Astrocyte (in vitro differentiated cells and primary cell): Measurements from ENCODE around the gene TTC33. TPM values are rescaled to one million over a fixed set of nuclear protein-coding genes. Genes with fewer than 3 reads are reported as not detected.

Source experiments
- DNase-seq: peaks from one replicate; pipeline ENCODE4 v3.0.0-alpha.2; 2010; ENCODE audit warnings: low read depth
- FAIRE-seq: peaks from 2 replicates; lab custom pipeline; 2011; peaks lifted over from hg19 to GRCh38; lab: Jason Lieb, UNC
- H2AFZ ChIP-seq: 2 replicates; pipeline ENCODE4 v1.6.0; 2012; ENCODE audit warnings: low read depth, low read length, inconsistent platforms
- H3K27ac ChIP-seq: 2 replicates; pipeline ENCODE4 v1.5.1; 2011; ENCODE audit warnings: low read depth, low read length, inconsistent platforms
- H3K27me3 ChIP-seq: 2 replicates; pipeline ENCODE4 v1.6.0; 2011; ENCODE audit warnings: low read length, inconsistent platforms; ENCODE audit not compliant: insufficient read depth
- H3K36me3 ChIP-seq: 2 replicates; pipeline ENCODE4 v1.5.1; 2011; ENCODE audit warnings: low read length, inconsistent platforms; ENCODE audit not compliant: insufficient read depth
- H3K4me1 ChIP-seq: 2 replicates; pipeline ENCODE4 v1.5.1; 2011; ENCODE audit warnings: low read length, inconsistent platforms; ENCODE audit not compliant: insufficient read depth
- H3K4me2 ChIP-seq: 2 replicates; pipeline ENCODE4 v1.6.0; 2012; ENCODE audit warnings: low read length, inconsistent platforms
- H3K4me3 ChIP-seq: 2 replicates; pipeline ENCODE4 v1.5.1; 2011; ENCODE audit warnings: low read depth, mild to moderate bottlenecking, low read length, inconsistent platforms; ENCODE audit not compliant: insufficient read depth
- H3K79me2 ChIP-seq: 2 replicates; pipeline ENCODE4 v1.6.0; 2012; ENCODE audit warnings: mild to moderate bottlenecking, low read length, inconsistent platforms; ENCODE audit not compliant: insufficient read depth
- H3K9ac ChIP-seq: 2 replicates; pipeline ENCODE4 v1.6.0; 2012; ENCODE audit warnings: mild to moderate bottlenecking, low read length, inconsistent platforms
- H3K9me3 ChIP-seq: 2 replicates; pipeline ENCODE4 v1.5.1; 2012; ENCODE audit warnings: low read depth, mild to moderate bottlenecking, low read length, inconsistent platforms; ENCODE audit not compliant: insufficient read depth
- H4K20me1 ChIP-seq: 2 replicates; pipeline ENCODE4 v1.6.0; 2012; ENCODE audit warnings: low read length, inconsistent platforms; ENCODE audit not compliant: insufficient read depth
- H3K27ac Mint-ChIP-seq: one replicate; pipeline ENCODE4 v1.8.0; 2021; ENCODE audit warnings: mild to moderate bottlenecking, mixed read lengths; ENCODE audit not compliant: unreplicated experiment
- H3K27me3 Mint-ChIP-seq: one replicate; pipeline ENCODE4 v1.8.0; 2021; ENCODE audit warnings: low read depth, mixed read lengths; ENCODE audit not compliant: unreplicated experiment
- H3K36me3 Mint-ChIP-seq: one replicate; pipeline ENCODE4 v1.8.0; 2021; ENCODE audit warnings: low read depth, mixed read lengths; ENCODE audit not compliant: unreplicated experiment
- H3K4me1 Mint-ChIP-seq: one replicate; pipeline ENCODE4 v1.8.0; 2021; ENCODE audit warnings: low read depth, mixed read lengths; ENCODE audit not compliant: unreplicated experiment
- H3K4me3 Mint-ChIP-seq: one replicate; pipeline ENCODE4 v1.8.0; 2021; ENCODE audit warnings: mild to moderate bottlenecking, moderate library complexity, mixed read lengths; ENCODE audit not compliant: unreplicated experiment
- H3K9me3 Mint-ChIP-seq: one replicate; pipeline ENCODE4 v1.8.0; 2021; ENCODE audit warnings: mild to moderate bottlenecking, mixed read lengths; ENCODE audit not compliant: unreplicated experiment
- CTCF ChIP-seq: IDR thresholded peaks from 2 replicates; pipeline ENCODE4 v1.5.1; 2011; ENCODE audit warnings: low read depth, mild to moderate bottlenecking, inconsistent platforms, low read length, moderate library complexity; ENCODE audit not compliant: insufficient read depth
- EZH2 ChIP-seq: IDR thresholded peaks from 2 replicates; pipeline ENCODE4 v1.6.1; 2012; ENCODE audit warnings: mild to moderate bottlenecking, low read length, inconsistent platforms; ENCODE audit not compliant: insufficient read depth
- total RNA-seq: library from RNA; stranded (reverse); gene quantifications from 2 replicates; pipeline ENCODE4 v1.2.1, GENCODE V29; 2021

Gene TTC33
- total RNA-seq, 1 donor from 2014 or later, result 13.3 TPM

- H3K4me3 Mint-ChIP-seq, result no peak overlapping the region
- Histone ChIP-seq H3K27ac (no peak overlapping the region), H3K36me3 (no peaks in the 10 kb centered on the region), H3K79me2 (peaks cover 37% of the 10 kb centered on the region), H3K9me3 (no peaks in the 10 kb centered on the region), H3K4me2 (no peak overlapping the region), H3K4me1 (peaks cover 31% of the 10 kb centered on the region), H2AFZ (no peak overlapping the region), H3K9ac (no peak overlapping the region), H4K20me1 (peaks cover 9% of the 10 kb centered on the region), H3K27me3 (no peaks in the 10 kb centered on the region), H3K4me3 (no peak overlapping the region)
- H3K4me1 Mint-ChIP-seq, result peaks cover 16% of the 10 kb centered on the region
- peaks cover 10% of the 10 kb centered on the region for H3K27me3 Mint-ChIP-seq
- no peak for DNase-seq
- FAIRE-seq, result no peak
- H3K36me3 Mint-ChIP-seq, result peaks cover 6% of the 10 kb centered on the region
- no peak overlapping the region for H3K27ac Mint-ChIP-seq
- H3K9me3 Mint-ChIP-seq, result peaks cover 4% of the 10 kb centered on the region
- TF ChIP-seq CTCF, result no peak
- no peak for TF ChIP-seq EZH2
These were observed 69.7 kb downstream of the TTC33 start for GRCh38 chr5:40685976-40686486.

GRCh38 chr5:40685193-40685592 is 70.6 kb downstream of the TTC33 start:
- Mint-ChIP-seq H3K9me3 (peaks cover 4% of the 10 kb centered on the region), H3K36me3 (peaks cover 6% of the 10 kb centered on the region), H3K4me1 (peaks cover 16% of the 10 kb centered on the region), H3K27me3 (peaks cover 18% of the 10 kb centered on the region), H3K27ac (no peak overlapping the region), H3K4me3 (no peak overlapping the region)
- H3K36me3 ChIP-seq, result no peaks in the 10 kb centered on the region
- FAIRE-seq (no peak), DNase-seq (no peak)
- H3K4me3 ChIP-seq, result no peak overlapping the region
- no peak overlapping the region for H2AFZ ChIP-seq
- H3K9me3 ChIP-seq, result no peaks in the 10 kb centered on the region
- peaks cover 39% of the 10 kb centered on the region for H3K4me1 ChIP-seq
- H4K20me1 ChIP-seq, result peaks cover 9% of the 10 kb centered on the region
- H3K27ac ChIP-seq, result no peak overlapping the region
- H3K9ac ChIP-seq, result no peak overlapping the region
- no peak overlapping the region for H3K4me2 ChIP-seq
- TF ChIP-seq EZH2, result no peak
- TF ChIP-seq CTCF, result no peak
- H3K79me2 ChIP-seq, result peaks cover 46% of the 10 kb centered on the region
- H3K27me3 ChIP-seq, result no peaks in the 10 kb centered on the region

GRCh38 chr5:40683305-40683704 is 72.5 kb downstream of the TTC33 start:
- Mint-ChIP-seq H3K4me1 (peaks cover 10% of the 10 kb centered on the region), H3K27ac (no peak overlapping the region), H3K36me3 (peaks cover 6% of the 10 kb centered on the region), H3K4me3 (peak overlapping the region; percentile 79), H3K27me3 (peaks cover 20% of the 10 kb centered on the region), H3K9me3 (peaks cover 4% of the 10 kb centered on the region)
- peaks cover 47% of the 10 kb centered on the region for H3K79me2 ChIP-seq
- FAIRE-seq (no peak), DNase-seq (no peak)
- no peaks in the 10 kb centered on the region for H3K36me3 ChIP-seq
- TF ChIP-seq CTCF (no peak), EZH2 (no peak)
- H3K4me1 ChIP-seq, result peaks cover 27% of the 10 kb centered on the region
- H3K27me3 ChIP-seq, result no peaks in the 10 kb centered on the region
- no peak overlapping the region for H3K27ac ChIP-seq
- H2AFZ ChIP-seq, result no peak overlapping the region
- H3K9me3 ChIP-seq, result no peaks in the 10 kb centered on the region
- H3K9ac ChIP-seq, result peak overlapping the region; percentile 38
- H3K4me3 ChIP-seq, result peak overlapping the region; percentile 79
- peaks cover 9% of the 10 kb centered on the region for H4K20me1 ChIP-seq
- peak overlapping the region; percentile 96 for H3K4me2 ChIP-seq
